ENCODE results near the gene CFAP299. TPM values are rescaled to one million over a fixed set of nuclear protein-coding genes. Genes with fewer than 3 reads are reported as not detected.
A peak's percentile ranks its signal among the peaks of the same experiment; 100 is the strongest.

The CFAP299 gene
- total RNA-seq, 1 experiment from 2014 or later, result 2.3 TPM

DNA sequence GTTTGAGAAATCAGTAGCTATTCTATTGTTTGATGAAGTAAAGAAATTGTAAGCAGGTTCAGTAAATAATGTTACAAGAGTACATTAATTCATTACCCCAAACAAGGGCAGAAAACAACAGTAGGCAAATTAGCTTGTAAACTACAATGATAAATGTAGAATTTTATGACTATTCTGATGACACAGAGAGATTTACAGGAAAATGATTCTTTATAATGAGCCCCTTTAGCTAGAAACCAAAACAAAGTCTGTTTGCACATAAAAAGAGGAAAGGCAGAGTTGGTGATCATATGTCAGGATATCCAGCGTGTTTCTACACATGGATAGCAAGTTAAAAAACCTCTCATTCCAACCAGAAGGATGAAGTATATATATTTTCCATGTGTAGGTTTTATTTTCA lies 204.8 kb downstream of the CFAP299 start:
- Histone ChIP-seq H3K4me1 (replicated peaks) (peaks cover 6% of the 10 kb centered on the region; the same call in 1 of the 2 replicates), H3K36me3 (no peaks in the 10 kb centered on the region), H3K27ac (no peak overlapping the region), H3K27me3 (replicated peaks) (no peaks in the 10 kb centered on the region), H3K4me3 (no peak overlapping the region), H3K9me3 (replicated peaks) (no peaks in the 10 kb centered on the region)
- DNase-seq (ENCODE audit: low read depth in 1 of 2, low spot score in 2 of 2), result no peak

DNA sequence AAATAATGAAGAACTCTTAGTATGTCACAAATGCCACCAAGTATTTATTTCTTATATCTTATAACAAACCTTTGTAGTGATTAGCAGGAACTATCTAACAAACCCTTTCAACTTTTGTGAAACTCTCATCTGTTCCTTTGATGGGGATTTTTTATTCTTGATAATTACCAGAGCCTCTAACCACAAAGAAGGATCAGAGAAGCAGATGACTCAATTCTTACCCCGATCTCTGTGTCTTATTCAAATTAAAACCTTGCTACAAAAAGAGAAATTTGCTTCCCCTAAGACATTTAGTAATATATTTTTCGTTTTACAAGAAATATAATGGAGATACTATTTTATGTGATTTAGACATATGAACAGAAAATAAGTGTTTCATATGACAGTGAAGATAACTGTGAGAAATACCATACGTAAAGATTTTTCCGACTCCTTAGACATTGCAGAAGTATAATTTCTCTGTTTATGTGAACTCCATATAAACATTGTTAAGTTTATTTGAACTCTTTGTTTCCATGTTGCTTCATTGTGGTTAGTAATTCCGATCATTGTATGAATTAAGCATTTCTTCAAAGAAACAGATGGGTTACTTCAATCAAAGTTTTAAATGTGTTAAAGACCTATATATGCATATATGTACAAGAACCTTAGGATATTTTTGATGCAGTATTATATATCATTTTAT lies 205.4 kb downstream of the CFAP299 start:
- no peaks in the 10 kb centered on the region for H3K36me3 ChIP-seq
- no peak overlapping the region for H3K4me3 ChIP-seq
- H3K27me3 ChIP-seq (replicated peaks), result no peaks in the 10 kb centered on the region
- H3K9me3 ChIP-seq (replicated peaks), result no peaks in the 10 kb centered on the region
- H3K4me1 ChIP-seq (replicated peaks), result peaks cover 6% of the 10 kb centered on the region; the same call in 1 of the 2 replicates
- H3K27ac ChIP-seq, result no peak overlapping the region
- peak in 1 of 2 experiments; percentile 11 for DNase-seq (ENCODE audit: low read depth in 1 of 2, low spot score in 2 of 2)

DNA sequence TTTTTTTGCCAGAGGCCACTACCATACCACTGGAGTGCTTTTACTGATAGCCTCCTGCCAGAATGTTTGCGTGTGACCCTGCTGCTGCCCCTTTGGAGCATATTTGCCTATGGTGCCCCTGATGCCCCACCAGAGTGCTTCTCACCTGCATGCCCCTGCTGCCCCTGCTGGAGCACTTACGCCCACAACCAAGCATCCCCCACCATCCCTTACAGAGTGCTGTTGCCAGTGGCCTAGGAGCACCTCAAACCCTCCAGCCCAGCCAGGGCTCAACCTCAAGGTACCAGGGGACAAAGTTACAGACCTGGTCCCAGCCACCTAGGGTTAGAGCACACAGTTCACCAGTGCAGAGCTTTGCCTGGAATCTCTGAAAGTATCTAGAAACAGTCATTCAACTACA lies 207.2 kb downstream of the CFAP299 start:
- Histone ChIP-seq H3K27me3 (replicated peaks) (no peaks in the 10 kb centered on the region), H3K36me3 (no peaks in the 10 kb centered on the region), H3K9me3 (replicated peaks) (no peaks in the 10 kb centered on the region), H3K27ac (no peak overlapping the region), H3K4me3 (no peak overlapping the region), H3K4me1 (replicated peaks) (peaks cover 6% of the 10 kb centered on the region; the same call in 1 of the 2 replicates)
- no peak for DNase-seq (ENCODE audit: low read depth in 1 of 2, low spot score in 2 of 2)

DNA sequence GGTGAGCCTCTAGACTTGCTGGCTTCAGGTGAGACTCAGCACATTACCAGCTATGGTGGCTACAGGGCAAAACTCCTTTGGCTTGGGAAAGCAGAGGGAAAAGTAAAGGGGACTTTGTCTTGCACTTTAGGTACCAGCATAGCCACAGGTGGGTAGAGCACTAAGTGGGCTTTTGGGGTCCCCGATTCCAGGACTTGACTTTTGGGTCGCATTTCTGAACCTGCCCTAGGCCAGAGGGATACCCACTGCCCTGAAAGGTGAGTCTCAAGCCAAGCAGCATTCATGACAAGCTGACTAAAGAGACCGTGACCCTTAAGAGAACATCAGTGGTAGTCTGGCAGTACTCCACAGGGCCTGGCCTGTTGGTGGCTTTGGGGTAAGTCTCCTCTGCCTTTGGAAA lies 224.8 kb downstream of the CFAP299 start:
- no peak for DNase-seq (ENCODE audit: low read depth in 1 of 2, low spot score in 2 of 2)
- Histone ChIP-seq H3K4me1 (replicated peaks) (no peaks in the 10 kb centered on the region), H3K9me3 (replicated peaks) (no peaks in the 10 kb centered on the region), H3K36me3 (no peaks in the 10 kb centered on the region), H3K27me3 (replicated peaks) (no peaks in the 10 kb centered on the region), H3K27ac (no peak overlapping the region), H3K4me3 (no peak overlapping the region)

DNA sequence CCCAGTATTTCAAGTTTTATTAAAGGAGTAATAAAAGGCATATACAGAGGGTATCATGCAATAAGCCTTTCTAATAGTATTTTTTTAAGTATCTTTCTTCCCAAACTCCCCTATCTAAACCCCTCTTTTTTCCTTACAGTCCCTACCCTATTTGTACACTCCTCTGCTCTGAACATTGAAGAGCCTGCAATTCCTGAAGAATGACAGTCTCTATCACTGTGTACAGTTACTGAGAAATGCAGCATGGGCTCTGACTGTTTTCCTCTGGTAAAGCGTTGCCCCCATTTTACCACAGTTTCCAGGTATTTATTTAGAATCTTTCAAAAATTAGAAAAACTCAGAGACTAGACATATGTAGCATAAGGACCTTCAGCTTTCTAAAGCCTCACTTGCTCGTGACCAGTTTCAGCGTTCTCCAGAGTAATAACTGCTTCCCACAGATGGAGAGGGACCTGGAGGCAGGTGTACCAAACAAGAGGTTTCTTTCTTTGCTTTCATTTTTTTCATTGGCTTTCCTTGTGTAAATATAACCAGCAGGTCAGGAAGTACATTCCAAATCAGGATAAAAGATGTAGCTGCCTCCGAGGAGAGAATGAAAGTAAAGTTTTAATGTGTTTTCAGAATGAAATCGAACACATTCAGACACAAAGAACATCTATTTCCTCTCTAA lies 230.8 kb downstream of the CFAP299 start:
- DNase-seq (ENCODE audit: low read depth in 1 of 2, low spot score in 2 of 2), result no peak
- H3K4me3 ChIP-seq, result peak overlapping the region; percentile 4; the same call in 1 of the 2 replicates

DNA sequence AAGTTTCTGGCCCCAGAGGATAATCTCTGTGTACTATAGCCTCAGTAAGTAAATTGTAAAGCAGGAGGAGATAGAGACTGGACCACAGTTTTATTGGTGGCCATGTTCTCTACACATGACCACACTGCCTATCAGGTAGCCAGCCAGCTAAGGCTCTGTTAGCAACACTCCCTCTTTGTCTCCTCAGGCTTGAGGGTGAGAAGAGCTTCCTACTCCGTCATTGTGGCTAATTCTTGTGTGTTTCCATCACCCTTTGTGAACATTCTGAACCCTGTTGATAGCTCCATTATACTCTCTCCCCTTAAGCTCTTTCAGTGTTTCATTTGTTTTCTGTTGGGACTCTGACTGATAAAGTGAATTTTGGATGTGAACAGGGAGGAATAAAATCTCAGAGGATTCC lies 233.4 kb downstream of the CFAP299 start:
- Histone ChIP-seq H3K9me3 (replicated peaks) (no peaks in the 10 kb centered on the region), H3K4me3 (no peak overlapping the region), H3K4me1 (replicated peaks) (no peaks in the 10 kb centered on the region), H3K27ac (no peak overlapping the region), H3K27me3 (replicated peaks) (no peaks in the 10 kb centered on the region), H3K36me3 (no peaks in the 10 kb centered on the region)
- DNase-seq (ENCODE audit: low read depth in 1 of 2, low spot score in 2 of 2), result no peak

More for the DNA sequence above, 230.8 kb downstream of the CFAP299 start:
- Histone ChIP-seq H3K36me3 (no peaks in the 10 kb centered on the region), H3K4me1 (replicated peaks) (no peaks in the 10 kb centered on the region), H3K9me3 (replicated peaks) (no peaks in the 10 kb centered on the region), H3K27me3 (replicated peaks) (no peaks in the 10 kb centered on the region), H3K27ac (no peak overlapping the region)

DNA sequence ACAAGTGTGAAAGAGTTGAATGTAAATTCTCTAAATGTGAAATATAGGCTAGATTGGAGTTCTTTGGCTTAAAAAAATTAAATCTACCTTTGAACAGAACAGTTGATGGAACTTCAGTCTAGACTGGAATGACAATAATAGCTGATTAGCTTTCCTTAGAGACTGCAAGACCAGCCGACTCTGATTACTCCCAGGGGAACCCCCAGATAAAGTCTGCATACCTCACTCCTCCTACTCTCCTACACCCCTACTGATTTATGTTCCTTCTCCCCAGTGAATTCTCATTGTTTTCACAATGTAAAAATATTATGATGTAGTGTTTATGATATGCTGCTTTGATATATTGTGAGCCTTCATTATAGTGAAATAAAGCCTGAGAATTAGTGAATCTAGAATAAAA lies 241.3 kb downstream of the CFAP299 start:
- no peak overlapping the region for H3K4me3 ChIP-seq
- no peaks in the 10 kb centered on the region; the same call in 1 of the 2 replicates for H3K27me3 ChIP-seq (replicated peaks)
- no peaks in the 10 kb centered on the region for H3K36me3 ChIP-seq
- no peak overlapping the region for H3K27ac ChIP-seq
- H3K9me3 ChIP-seq (replicated peaks), result no peaks in the 10 kb centered on the region
- DNase-seq (ENCODE audit: low read depth in 1 of 2, low spot score in 2 of 2), result no peak
- H3K4me1 ChIP-seq (replicated peaks), result no peaks in the 10 kb centered on the region

DNA sequence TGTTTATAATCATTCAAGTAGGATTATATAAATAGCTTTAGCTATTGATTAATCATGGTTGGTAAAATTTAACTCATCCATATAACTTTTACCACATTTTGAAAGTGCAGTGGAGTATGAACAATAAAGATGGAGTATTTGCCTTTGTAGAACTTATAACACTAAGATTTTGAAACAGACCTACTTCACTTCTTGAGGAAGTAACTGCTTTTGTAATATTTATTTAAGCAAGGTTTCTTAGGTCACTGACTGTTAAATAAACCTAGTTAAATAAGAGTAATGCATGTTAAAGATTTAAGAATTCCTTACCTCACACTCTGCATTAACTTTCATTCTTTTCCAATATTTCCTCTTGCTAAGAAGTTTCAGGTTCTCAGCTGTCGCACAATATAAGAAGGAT lies 242.5 kb downstream of the CFAP299 start:
- Histone ChIP-seq H3K27ac (no peak overlapping the region), H3K4me3 (no peak overlapping the region), H3K27me3 (replicated peaks) (no peaks in the 10 kb centered on the region; the same call in 1 of the 2 replicates), H3K4me1 (replicated peaks) (no peaks in the 10 kb centered on the region), H3K9me3 (replicated peaks) (no peaks in the 10 kb centered on the region), H3K36me3 (no peaks in the 10 kb centered on the region)
- DNase-seq (ENCODE audit: low read depth in 1 of 2, low spot score in 2 of 2), result no peak

DNA sequence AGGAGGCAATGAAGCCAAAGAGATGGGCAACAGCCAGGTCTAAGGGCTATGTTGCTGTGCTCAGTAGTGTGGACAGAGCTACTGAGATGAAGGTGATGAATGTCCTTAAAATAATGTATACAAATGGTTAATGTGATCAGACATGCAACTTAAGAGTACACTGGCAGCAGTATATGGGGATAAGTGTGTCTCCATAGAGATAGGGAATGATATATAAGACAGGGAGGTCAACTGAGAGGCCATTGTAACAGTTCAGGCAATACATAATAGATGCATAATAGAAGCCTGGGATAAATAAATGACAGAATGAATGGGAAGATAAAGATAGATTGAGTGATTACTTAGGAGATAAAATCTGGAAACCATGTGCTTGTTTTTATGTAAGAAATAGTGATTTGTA lies 250.0 kb downstream of the CFAP299 start:
- H3K27ac ChIP-seq, result no peak overlapping the region
- no peaks in the 10 kb centered on the region for H3K9me3 ChIP-seq (replicated peaks)
- no peak for DNase-seq (ENCODE audit: low read depth in 1 of 2, low spot score in 2 of 2)

DNA sequence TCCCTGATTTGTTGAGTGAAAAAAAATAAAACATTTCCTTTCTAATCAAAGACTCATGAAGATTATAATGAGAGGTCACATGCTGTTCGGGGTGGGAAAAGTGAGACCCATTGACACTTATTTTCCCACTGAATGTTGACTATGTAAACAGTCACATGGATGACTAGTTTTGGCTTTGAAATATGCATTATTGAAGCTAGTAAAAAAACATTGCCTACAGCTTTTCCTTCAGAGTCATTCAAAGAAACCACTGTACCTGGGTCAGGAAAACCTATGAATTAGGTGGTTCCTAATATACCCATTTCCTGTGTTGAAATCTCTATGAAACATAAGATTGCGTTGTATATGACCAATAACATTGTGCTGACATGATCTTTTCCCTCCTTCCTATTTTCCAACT lies 251.2 kb downstream of the CFAP299 start:
- Histone ChIP-seq H3K27ac (no peak overlapping the region), H3K36me3 (no peaks in the 10 kb centered on the region), H3K9me3 (replicated peaks) (no peaks in the 10 kb centered on the region), H3K27me3 (replicated peaks) (no peaks in the 10 kb centered on the region), H3K4me3 (no peak overlapping the region), H3K4me1 (replicated peaks) (no peaks in the 10 kb centered on the region)
- DNase-seq (ENCODE audit: low read depth in 1 of 2, low spot score in 2 of 2), result no peak

More for the DNA sequence above, 250.0 kb downstream of the CFAP299 start:
- Histone ChIP-seq H3K36me3 (no peaks in the 10 kb centered on the region), H3K4me3 (no peak overlapping the region), H3K4me1 (replicated peaks) (no peaks in the 10 kb centered on the region), H3K27me3 (replicated peaks) (no peaks in the 10 kb centered on the region)

DNA sequence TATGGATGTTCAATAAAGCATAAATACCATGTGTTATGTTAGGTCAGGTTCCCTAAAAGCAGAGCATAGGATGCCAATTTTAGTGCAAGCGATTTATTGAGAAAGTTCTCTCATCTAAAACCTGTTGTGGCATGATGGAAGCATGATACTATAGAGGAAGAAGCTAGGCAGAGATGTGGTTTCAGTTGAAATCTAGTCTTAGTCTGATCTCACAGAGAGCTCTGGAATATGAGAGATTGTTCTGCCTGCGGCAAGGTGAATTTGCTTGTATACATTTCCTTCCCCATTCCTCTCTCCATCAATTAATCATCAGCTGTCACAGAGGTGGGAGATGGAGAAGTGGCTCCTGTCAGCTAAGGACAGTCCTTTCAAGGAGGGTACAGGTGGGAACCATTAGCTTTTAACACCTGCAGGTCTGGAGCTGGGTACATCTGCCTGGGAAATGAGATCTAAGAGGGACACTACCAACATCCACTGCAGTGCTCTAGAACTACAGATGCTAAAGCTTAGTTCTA lies 252.4 kb downstream of the CFAP299 start:
- H3K36me3 ChIP-seq, result no peaks in the 10 kb centered on the region
- H3K4me3 ChIP-seq, result no peak overlapping the region
- H3K27ac ChIP-seq, result no peak overlapping the region
- no peak for DNase-seq (ENCODE audit: low read depth in 1 of 2, low spot score in 2 of 2)
- H3K4me1 ChIP-seq (replicated peaks), result no peaks in the 10 kb centered on the region
- H3K9me3 ChIP-seq (replicated peaks), result no peaks in the 10 kb centered on the region
- H3K27me3 ChIP-seq (replicated peaks), result no peaks in the 10 kb centered on the region

DNA sequence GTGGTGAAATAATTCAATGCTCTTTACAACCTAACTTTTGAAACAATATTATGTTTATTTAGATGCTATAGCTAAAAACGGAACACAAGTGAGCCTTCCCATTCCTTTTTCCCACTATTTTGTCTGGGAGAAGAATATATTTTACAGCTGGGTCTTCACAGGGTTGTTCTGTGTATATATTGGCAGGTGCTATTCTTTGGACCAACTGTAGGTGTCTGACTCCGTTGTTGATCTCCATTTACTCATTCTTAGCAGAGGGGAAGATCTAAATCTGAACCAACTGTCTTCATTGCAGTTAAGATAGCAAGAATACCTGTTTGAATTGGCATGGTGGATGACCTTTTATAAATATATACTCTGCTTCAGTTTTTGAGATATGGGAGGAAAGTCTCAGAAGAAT lies 257.4 kb downstream of the CFAP299 start:
- Histone ChIP-seq H3K9me3 (replicated peaks) (no peaks in the 10 kb centered on the region), H3K4me3 (no peak overlapping the region), H3K27me3 (replicated peaks) (no peaks in the 10 kb centered on the region), H3K36me3 (no peaks in the 10 kb centered on the region), H3K4me1 (replicated peaks) (no peaks in the 10 kb centered on the region), H3K27ac (no peak overlapping the region)
- no peak for DNase-seq (ENCODE audit: low read depth in 1 of 2, low spot score in 2 of 2)

DNA sequence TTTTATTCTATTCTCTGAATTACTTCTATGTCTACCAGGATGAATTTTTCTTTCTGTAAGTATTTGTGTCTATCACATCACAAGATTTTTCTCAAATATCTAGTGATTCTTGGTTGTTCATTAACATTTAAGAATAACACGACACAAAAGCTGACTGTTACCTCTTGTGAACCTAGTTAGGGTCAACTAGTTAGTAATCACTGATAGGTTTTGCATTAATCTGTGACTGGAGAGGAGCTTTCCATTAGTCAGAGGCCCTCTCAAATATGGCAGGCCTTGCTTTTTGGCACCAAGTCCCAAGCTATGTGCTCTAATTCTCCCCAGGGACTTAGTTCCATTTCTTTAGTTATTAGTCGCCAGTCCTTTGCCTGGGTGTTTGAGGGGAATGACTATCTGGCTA lies 259.2 kb downstream of the CFAP299 start:
- no peaks in the 10 kb centered on the region for H3K9me3 ChIP-seq (replicated peaks)
- DNase-seq (ENCODE audit: low read depth in 1 of 2, low spot score in 2 of 2), result no peak
- H3K27ac ChIP-seq, result no peak overlapping the region
- H3K4me3 ChIP-seq, result no peak overlapping the region
- H3K36me3 ChIP-seq, result no peaks in the 10 kb centered on the region
- no peaks in the 10 kb centered on the region for H3K4me1 ChIP-seq (replicated peaks)
- no peaks in the 10 kb centered on the region for H3K27me3 ChIP-seq (replicated peaks)

DNA sequence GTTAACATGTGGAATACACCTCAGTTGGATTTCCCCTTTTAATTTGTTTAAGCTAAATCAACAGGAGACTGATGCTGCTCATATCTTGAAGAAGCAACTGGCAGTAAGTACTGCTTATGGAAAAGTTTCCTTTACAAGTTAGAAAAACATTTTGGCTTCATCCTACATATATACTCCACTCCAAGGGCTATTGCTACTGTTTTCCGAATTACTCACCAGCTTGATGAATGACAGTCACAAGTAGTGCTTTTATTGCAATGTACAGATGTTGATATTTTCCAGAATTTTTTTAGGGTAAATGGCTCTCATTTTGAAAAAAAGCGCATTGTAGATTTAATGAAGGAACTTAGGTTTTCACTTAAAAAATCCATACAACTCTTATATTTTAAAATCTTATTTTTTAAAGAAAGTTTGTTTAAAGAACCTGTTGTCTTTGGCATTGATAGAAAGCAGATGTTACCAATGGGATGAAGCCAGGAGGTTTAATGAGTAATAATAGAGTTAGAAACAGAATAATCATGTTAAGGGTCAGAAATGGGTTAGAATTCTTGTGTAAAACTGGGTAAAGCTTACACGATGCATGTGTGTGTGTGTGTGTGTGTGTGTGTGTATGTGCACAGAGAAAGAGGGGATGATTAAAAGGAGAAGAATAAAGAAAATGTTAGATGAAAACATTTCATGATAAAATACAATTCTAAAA lies 272.9 kb downstream of the CFAP299 start:
- H3K36me3 ChIP-seq, result no peaks in the 10 kb centered on the region
- no peaks in the 10 kb centered on the region for H3K9me3 ChIP-seq (replicated peaks)
- no peak overlapping the region for H3K27ac ChIP-seq
- H3K27me3 ChIP-seq (replicated peaks), result no peaks in the 10 kb centered on the region
- H3K4me3 ChIP-seq, result no peak overlapping the region
- no peak for DNase-seq (ENCODE audit: low read depth in 1 of 2, low spot score in 2 of 2)
- no peaks in the 10 kb centered on the region for H3K4me1 ChIP-seq (replicated peaks)

Measured in SJSA1 (cell line).